ENCODE measurements around the gene CLSTN2.

GRCh38 chr3:140007911-140008869, 73.2 kb downstream of the CLSTN2 start:
- TF ChIP-seq CTCF (IDR thresholded peaks at IDR 0.05 in 8 of 11, conservative IDR thresholded peaks at IDR 0.05 in 3 of 11) (no peak), POLR2AphosphoS5 (IDR thresholded peaks at IDR 0.05) (no peak)
